HEK293 (cell line): ENCODE results near the gene MESP2.

Experiments
- REST ChIP-seq: fragments of 450-650 bp; formaldehyde crosslinking; IDR thresholded peaks from 2 replicates; pipeline ENCODE4 v1.5.1; 2016; ENCODE audit warnings: missing biosample characterization, missing genetic modification characterization
- YY1 ChIP-seq: fragments of 450-650 bp; formaldehyde crosslinking; IDR thresholded peaks from 2 replicates; pipeline ENCODE4 v1.5.1; 2018; ENCODE audit warnings: missing biosample characterization, missing genetic modification characterization
- ZBTB7A ChIP-seq: fragments of 450-650 bp; formaldehyde crosslinking; IDR thresholded peaks from 2 replicates; pipeline ENCODE4 v1.5.1; 2016; ENCODE audit warnings: low read depth, missing biosample characterization, missing genetic modification characterization
- ZNF416 ChIP-seq: fragments of 450-650 bp; formaldehyde crosslinking; IDR thresholded peaks from 2 replicates; pipeline ENCODE4 v1.5.1; 2016; ENCODE audit warnings: missing biosample characterization, missing genetic modification characterization
- ZNF501 ChIP-seq: fragments of 450-650 bp; formaldehyde crosslinking; IDR thresholded peaks from 2 replicates; pipeline ENCODE4 v1.5.1; 2016; ENCODE audit warnings: missing biosample characterization, missing genetic modification characterization
- ZNF626 ChIP-seq: fragments of 450-650 bp; sonication (Bioruptor Pico); formaldehyde crosslinking; IDR thresholded peaks from 2 replicates; pipeline ENCODE4 v1.5.1; 2018; ENCODE audit warnings: missing biosample characterization, missing genetic modification characterization, inconsistent platforms
- ZNF777 ChIP-seq: fragments of 450-650 bp; formaldehyde crosslinking; IDR thresholded peaks from 2 replicates; pipeline ENCODE4 v1.5.1; 2017; ENCODE audit warnings: missing biosample characterization, missing genetic modification characterization, borderline replicate concordance
- TF ChIP-seq, protein P1 (sequence below): fragments of 450-650 bp; formaldehyde crosslinking; IDR thresholded peaks from 2 replicates; pipeline ENCODE4 v1.5.1; 2016; ENCODE audit warnings: missing biosample characterization, missing genetic modification characterization

DNA sequence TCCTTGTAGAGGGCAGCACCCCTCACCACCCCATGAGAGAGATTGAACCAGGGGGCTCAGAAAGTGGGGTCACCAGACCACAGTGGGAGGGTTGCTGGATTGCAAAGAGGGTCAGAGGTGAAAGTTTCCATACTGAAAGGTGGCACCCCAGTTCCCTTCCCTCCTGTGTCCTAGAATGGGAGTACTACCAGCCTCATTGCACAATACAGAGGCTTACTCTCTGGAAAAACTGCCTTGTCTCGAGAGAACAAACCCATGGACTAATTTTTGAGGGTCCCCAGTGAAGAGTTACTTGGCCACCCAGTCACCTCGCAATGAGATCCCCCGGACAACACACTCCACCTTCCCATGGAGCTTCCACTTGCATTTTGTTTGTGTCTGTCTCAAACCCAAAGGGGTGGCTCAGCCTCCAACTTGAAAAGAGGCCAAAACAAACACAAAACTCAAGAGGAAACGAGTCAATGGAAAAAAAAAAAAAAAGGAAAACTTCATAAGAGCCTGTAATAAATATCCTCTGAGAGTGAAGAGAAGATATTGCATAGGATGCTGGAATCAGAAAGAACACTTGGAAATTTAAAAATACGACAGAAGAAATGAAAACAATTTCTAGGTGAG, 18.6 kb downstream of the MESP2 start:
- TF ChIP-seq YY1 (tag by site-specific recombination): no peak
- TF ChIP-seq ZNF501 (tag by site-specific recombination): no peak
- TF ChIP-seq, protein P1, sequence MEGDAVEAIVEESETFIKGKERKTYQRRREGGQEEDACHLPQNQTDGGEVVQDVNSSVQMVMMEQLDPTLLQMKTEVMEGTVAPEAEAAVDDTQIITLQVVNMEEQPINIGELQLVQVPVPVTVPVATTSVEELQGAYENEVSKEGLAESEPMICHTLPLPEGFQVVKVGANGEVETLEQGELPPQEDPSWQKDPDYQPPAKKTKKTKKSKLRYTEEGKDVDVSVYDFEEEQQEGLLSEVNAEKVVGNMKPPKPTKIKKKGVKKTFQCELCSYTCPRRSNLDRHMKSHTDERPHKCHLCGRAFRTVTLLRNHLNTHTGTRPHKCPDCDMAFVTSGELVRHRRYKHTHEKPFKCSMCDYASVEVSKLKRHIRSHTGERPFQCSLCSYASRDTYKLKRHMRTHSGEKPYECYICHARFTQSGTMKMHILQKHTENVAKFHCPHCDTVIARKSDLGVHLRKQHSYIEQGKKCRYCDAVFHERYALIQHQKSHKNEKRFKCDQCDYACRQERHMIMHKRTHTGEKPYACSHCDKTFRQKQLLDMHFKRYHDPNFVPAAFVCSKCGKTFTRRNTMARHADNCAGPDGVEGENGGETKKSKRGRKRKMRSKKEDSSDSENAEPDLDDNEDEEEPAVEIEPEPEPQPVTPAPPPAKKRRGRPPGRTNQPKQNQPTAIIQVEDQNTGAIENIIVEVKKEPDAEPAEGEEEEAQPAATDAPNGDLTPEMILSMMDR (tag by site-specific recombination): no peak
- no peak for TF ChIP-seq REST (tag by site-specific recombination)
- TF ChIP-seq ZNF626: no peak
- no peak for TF ChIP-seq ZBTB7A (tag by site-specific recombination)
- TF ChIP-seq ZNF416 (tag by site-specific recombination): no peak
- no peak for TF ChIP-seq ZNF777 (tag by site-specific recombination)
